Breast epithelium (tissue), 4 donors: Measurements from ENCODE around the gene KCNC1. TPM values are rescaled to one million over a fixed set of nuclear protein-coding genes. Genes with fewer than 3 reads are reported as not detected.

Experiments used
- DNase-seq, 2 donors: peaks; one replicate each; pipeline ENCODE4 v3.0.0-alpha.2; 2019; ENCODE audit warnings: low spot score in 2 of 2
- H3K27ac ChIP-seq, 2 donors: fragments of 200-600 bp; sonication (generic) in 1 of 2; one replicate each; pipeline ENCODE4 v1.5.1; 2016 to 2019; ENCODE audit warnings: mild to moderate bottlenecking in 1 of 2
- H3K27me3 ChIP-seq, 2 donors: fragments of 200-600 bp; sonication (generic) in 1 of 2; one replicate each; pipeline versions ENCODE4 v1.5.1 to v1.6.0; 2017 to 2019; ENCODE audit warnings: control low read depth in 1 of 2, mild to moderate bottlenecking in 1 of 2
- H3K36me3 ChIP-seq: fragments of 200-600 bp; one replicate; pipeline ENCODE4 v1.5.1; 2019
- H3K4me1 ChIP-seq, 2 donors: fragments of 200-600 bp; sonication (generic); one replicate each; pipeline ENCODE4 v1.5.1; 2016 to 2019; ENCODE audit warnings: control low read depth in 1 of 2
- H3K4me3 ChIP-seq, 3 donors: fragments of 200-600 bp; sonication (generic); 1 replicate in 2 of 3; 2 replicates in 1 of 3; pipeline ENCODE4 v1.5.1; 2016 to 2019; ENCODE audit warnings: mild to moderate bottlenecking in 3 of 3, moderate library complexity in 2 of 3
- H3K9me3 ChIP-seq, 2 donors: fragments of 200-600 bp; sonication (generic) in 1 of 2; one replicate each; pipeline ENCODE4 v1.5.1; 2016 to 2019; ENCODE audit warnings: control low read depth in 1 of 2
- CTCF ChIP-seq, 3 donors: fragments of 450-650 bp; IDR thresholded peaks; one replicate each; pipeline ENCODE4 v1.5.1; 2016 to 2017; ENCODE audit warnings: antibody characterized with exemption in 3 of 3, mild to moderate bottlenecking in 3 of 3, moderate library complexity in 3 of 3
- POLR2A ChIP-seq: fragments of 450-650 bp; IDR thresholded peaks from one replicate; pipeline ENCODE4 v1.6.1; 2016; ENCODE audit warnings: antibody characterized with exemption, mild to moderate bottlenecking, moderate library complexity
- POLR2AphosphoS5 ChIP-seq, 3 donors: sonication (generic); formaldehyde crosslinking; IDR thresholded peaks; one replicate each; pipeline ENCODE4 v1.6.1; 2017; ENCODE audit warnings: antibody characterized with exemption in 3 of 3
- intact Hi-C: fragments of 100-400 bp; cut with DNase I; formaldehyde crosslinking; loops from one replicate; pipeline ENCODE4 v1.15.1; 2023; ENCODE audit warnings: low total_unique reads
- total RNA-seq, 3 donors: library from RNA; depleted of rRNA; stranded (reverse); fragments of >200 nt; gene quantifications; one replicate each; pipeline ENCODE4 v1.1.0, GENCODE V29; 2016

The KCNC1 gene
- total RNA-seq, 3 donors from 2014 or later: 0.15 TPM; not detected in 2

- no peak for TF ChIP-seq POLR2AphosphoS5 (IDR thresholded peaks at IDR 0.05)
- no peak for TF ChIP-seq POLR2A
- no peak for TF ChIP-seq CTCF (IDR thresholded peaks at IDR 0.05)
- no peak overlapping the region for H3K27ac ChIP-seq
- DNase-seq: no peak
- H3K36me3 ChIP-seq: no peaks in the 10 kb centered on the region
- H3K9me3 ChIP-seq: no peaks in the 10 kb centered on the region
- H3K4me1 ChIP-seq: no peaks in the 10 kb centered on the region
- H3K27me3 ChIP-seq: no peaks in the 10 kb centered on the region
- no peak overlapping the region for H3K4me3 ChIP-seq
- intact Hi-C loops: no loop called here
Measured at GRCh38 chr11:17782145-17782544, 47.6 kb downstream of the KCNC1 start.

- H3K4me3 ChIP-seq: no peak overlapping the region
- H3K4me1 ChIP-seq: no peaks in the 10 kb centered on the region
- intact Hi-C loops: no loop called here
- H3K36me3 ChIP-seq: no peaks in the 10 kb centered on the region
- no peak overlapping the region for H3K27ac ChIP-seq
- no peaks in the 10 kb centered on the region for H3K9me3 ChIP-seq
- no peak for DNase-seq
- TF ChIP-seq POLR2AphosphoS5 (IDR thresholded peaks at IDR 0.05) (no peak), POLR2A (no peak), CTCF (IDR thresholded peaks at IDR 0.05) (no peak)
- H3K27me3 ChIP-seq: no peaks in the 10 kb centered on the region
Measured at GRCh38 chr11:17782603-17783337, 48.2 kb downstream of the KCNC1 start.

- Histone ChIP-seq H3K4me1 (no peaks in the 10 kb centered on the region), H3K36me3 (no peaks in the 10 kb centered on the region), H3K9me3 (no peaks in the 10 kb centered on the region), H3K27ac (no peak overlapping the region), H3K27me3 (no peaks in the 10 kb centered on the region), H3K4me3 (no peak overlapping the region)
- DNase-seq: no peak
- intact Hi-C loops: no loop called here
- TF ChIP-seq POLR2AphosphoS5 (IDR thresholded peaks at IDR 0.05): no peak
- no peak for TF ChIP-seq CTCF (IDR thresholded peaks at IDR 0.05)
- no peak for TF ChIP-seq POLR2A
Measured at GRCh38 chr11:17783878-17784277, 49.3 kb downstream of the KCNC1 start.

GRCh38 chr11:17786824-17787525, 52.4 kb downstream of the KCNC1 start:
- TF ChIP-seq CTCF (IDR thresholded peaks at IDR 0.05) (no peak), POLR2A (no peak), POLR2AphosphoS5 (IDR thresholded peaks at IDR 0.05) (no peak)

GRCh38 chr11:17788084-17788483, 53.5 kb downstream of the KCNC1 start:
- H3K27me3 ChIP-seq: no peaks in the 10 kb centered on the region
- H3K4me3 ChIP-seq: no peak overlapping the region
- no peaks in the 10 kb centered on the region for H3K9me3 ChIP-seq
- TF ChIP-seq POLR2AphosphoS5 (IDR thresholded peaks at IDR 0.05) (no peak), CTCF (IDR thresholded peaks at IDR 0.05) (no peak), POLR2A (no peak)
- H3K4me1 ChIP-seq: no peaks in the 10 kb centered on the region
- no peaks in the 10 kb centered on the region for H3K36me3 ChIP-seq
- H3K27ac ChIP-seq: no peak overlapping the region
- intact Hi-C loops: no loop called here
- no peak for DNase-seq

More at GRCh38 chr11:17786824-17787525, 52.4 kb downstream of the KCNC1 start:
- no peaks in the 10 kb centered on the region for H3K27me3 ChIP-seq
- no peak overlapping the region for H3K4me3 ChIP-seq
- intact Hi-C loops: no loop called here
- H3K9me3 ChIP-seq: no peaks in the 10 kb centered on the region
- H3K27ac ChIP-seq: no peak overlapping the region
- no peaks in the 10 kb centered on the region for H3K4me1 ChIP-seq
- peak in 1 of 2 donors; percentile 24 for DNase-seq
- no peaks in the 10 kb centered on the region for H3K36me3 ChIP-seq
